Dendritic cell treated with granulocyte-macrophage colony-stimulating factor and Interleukin-4, amounts not matched to agents 40 ng/mL and 50 ng/mL, for 4 days (primary cell): ENCODE data around the gene CPA4.

Experiments used
- H3K27ac Mint-ChIP-seq: one replicate; pipeline ENCODE4 v1.8.0; 2022; ENCODE audit warnings: mild to moderate bottlenecking, mixed read lengths
- H3K27me3 Mint-ChIP-seq: one replicate; pipeline ENCODE4 v1.8.0; 2022; ENCODE audit warnings: mild to moderate bottlenecking, mixed read lengths
- H3K36me3 Mint-ChIP-seq: one replicate; pipeline ENCODE4 v1.8.0; 2022; ENCODE audit warnings: low read depth, mixed read lengths
- H3K4me1 Mint-ChIP-seq: one replicate; pipeline ENCODE4 v1.8.0; 2022; ENCODE audit warnings: low read depth, mixed read lengths
- H3K4me3 Mint-ChIP-seq: one replicate; pipeline ENCODE4 v1.8.0; 2022; ENCODE audit warnings: mild to moderate bottlenecking, moderate library complexity, mixed read lengths
- H3K9me3 Mint-ChIP-seq: one replicate; pipeline ENCODE4 v1.8.0; 2022; ENCODE audit warnings: mixed read lengths
- intact Hi-C: fragments of 100-400 bp; cut with micrococcal nuclease; formaldehyde crosslinking; loops from one replicate; pipeline ENCODE4 v1.15.0; 2022

CPA4 gene

DNA sequence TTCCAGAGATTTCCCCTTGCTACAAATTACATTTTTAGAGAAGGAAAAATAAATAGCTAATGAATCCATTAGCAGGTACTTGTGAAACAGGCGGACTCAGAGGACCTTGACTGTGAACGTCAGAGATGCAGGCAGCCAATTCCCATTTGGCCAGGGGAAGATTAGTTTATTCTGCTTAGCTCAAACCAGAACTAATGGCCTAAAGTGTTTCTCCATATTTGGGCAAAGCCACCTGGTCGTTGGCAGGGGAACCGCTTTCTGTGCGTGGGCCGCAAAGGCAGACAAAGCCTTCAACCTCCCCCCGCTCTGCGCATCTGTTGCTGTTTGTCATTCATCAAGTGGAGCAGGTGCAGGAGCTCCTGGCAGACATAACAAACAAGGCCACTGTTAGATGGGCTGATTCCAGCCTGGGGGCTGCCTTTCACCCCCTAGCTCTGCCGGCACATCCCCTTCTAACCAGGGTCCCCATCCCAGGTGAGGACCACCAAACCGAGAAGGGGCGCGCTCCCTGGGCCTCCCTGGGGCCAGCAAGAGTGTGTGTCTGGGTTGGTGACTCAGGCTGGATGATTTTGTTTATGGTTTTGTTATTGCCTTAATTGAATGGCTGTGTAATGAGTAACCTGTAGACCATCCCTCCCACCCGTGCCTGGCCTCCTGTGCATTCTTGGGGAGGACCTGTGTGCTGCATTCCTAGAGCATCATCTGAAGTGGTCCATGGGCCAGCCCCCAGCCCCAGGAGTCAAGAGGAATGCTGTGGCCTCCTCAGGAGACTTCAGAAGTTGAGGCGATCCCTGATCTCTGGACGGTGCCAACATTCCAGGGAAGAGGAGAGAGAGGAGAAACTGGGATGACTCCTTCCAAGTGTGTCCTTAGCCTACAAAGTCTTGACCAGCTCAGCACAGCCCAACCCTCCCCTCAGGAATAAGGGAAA lies 72.8 kb downstream of the CPA4 start:
- no peak overlapping the region for H3K4me3 Mint-ChIP-seq
- H3K9me3 Mint-ChIP-seq, result peaks cover 3% of the 10 kb centered on the region
- no peak overlapping the region for H3K27ac Mint-ChIP-seq
- no peaks in the 10 kb centered on the region for H3K27me3 Mint-ChIP-seq
- no peaks in the 10 kb centered on the region for H3K36me3 Mint-ChIP-seq
- intact Hi-C loops, result no loop called here
- H3K4me1 Mint-ChIP-seq, result peaks cover 14% of the 10 kb centered on the region

GRCh38 chr7:130366564-130366963 lies 73.6 kb downstream of the CPA4 start:
- no peaks in the 10 kb centered on the region for H3K9me3 Mint-ChIP-seq
- H3K27ac Mint-ChIP-seq, result no peak overlapping the region
- H3K36me3 Mint-ChIP-seq, result no peaks in the 10 kb centered on the region
- intact Hi-C loops, result no loop called here
- H3K4me3 Mint-ChIP-seq, result no peak overlapping the region
- H3K27me3 Mint-ChIP-seq, result no peaks in the 10 kb centered on the region
- peaks cover 14% of the 10 kb centered on the region for H3K4me1 Mint-ChIP-seq

GRCh38 chr7:130367088-130367755 lies 74.3 kb downstream of the CPA4 start:
- Mint-ChIP-seq H3K4me3 (no peak overlapping the region), H3K36me3 (no peaks in the 10 kb centered on the region), H3K9me3 (no peaks in the 10 kb centered on the region), H3K4me1 (peaks cover 14% of the 10 kb centered on the region), H3K27me3 (no peaks in the 10 kb centered on the region), H3K27ac (no peak overlapping the region)
- intact Hi-C loops, result no loop called here

DNA sequence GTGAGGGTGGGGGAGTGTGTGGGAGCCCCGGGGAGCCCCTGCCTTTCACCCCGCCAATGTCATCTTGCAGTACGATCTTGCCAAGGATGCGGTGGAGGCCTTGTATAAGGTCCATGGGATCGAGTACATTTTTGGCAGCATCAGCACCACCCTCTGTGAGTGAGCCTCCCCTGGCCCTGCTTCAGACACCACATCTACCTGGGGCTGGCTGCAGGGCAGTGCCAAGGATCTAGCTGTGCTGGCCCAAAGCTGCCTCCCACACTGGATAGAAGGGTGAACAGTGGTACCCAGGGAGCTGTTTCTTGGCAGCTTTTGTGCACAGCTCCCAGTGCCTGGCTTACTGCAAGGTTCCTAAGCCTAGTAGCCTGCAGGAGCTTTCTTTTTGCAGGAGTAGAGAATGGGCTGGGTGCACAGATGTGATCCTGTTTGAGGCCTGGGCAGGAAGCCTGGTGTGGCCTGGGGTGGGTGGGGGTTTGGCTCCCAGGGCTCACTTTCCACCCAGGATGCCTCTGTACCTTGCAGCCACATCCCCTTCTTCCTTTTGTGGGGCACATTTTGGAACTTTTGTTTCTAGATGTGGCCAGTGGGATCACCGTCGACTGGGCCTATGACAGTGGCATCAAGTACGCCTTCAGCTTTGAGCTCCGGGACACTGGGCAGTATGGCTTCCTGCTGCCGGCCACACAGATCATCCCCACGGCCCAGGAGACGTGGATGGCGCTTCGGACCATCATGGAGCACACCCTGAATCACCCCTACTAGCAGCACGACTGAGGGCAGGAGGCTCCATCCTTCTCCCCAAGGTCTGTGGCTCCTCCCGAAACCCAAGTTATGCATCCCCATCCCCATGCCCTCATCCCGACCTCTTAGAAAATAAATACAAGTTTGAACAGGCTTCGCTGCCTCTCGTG lies 75.1 kb downstream of the CPA4 start:
- intact Hi-C loops, result no loop called here
- H3K4me1 Mint-ChIP-seq, result peaks cover 14% of the 10 kb centered on the region
- no peak overlapping the region for H3K27ac Mint-ChIP-seq
- H3K27me3 Mint-ChIP-seq, result no peaks in the 10 kb centered on the region
- no peaks in the 10 kb centered on the region for H3K9me3 Mint-ChIP-seq
- no peak overlapping the region for H3K4me3 Mint-ChIP-seq
- no peaks in the 10 kb centered on the region for H3K36me3 Mint-ChIP-seq

GRCh38 chr7:130369110-130369711 lies 76.2 kb downstream of the CPA4 start:
- no peaks in the 10 kb centered on the region for H3K27me3 Mint-ChIP-seq
- peak overlapping the region; percentile 22 for H3K4me3 Mint-ChIP-seq
- H3K36me3 Mint-ChIP-seq, result no peaks in the 10 kb centered on the region
- H3K9me3 Mint-ChIP-seq, result no peaks in the 10 kb centered on the region
- peaks cover 14% of the 10 kb centered on the region for H3K4me1 Mint-ChIP-seq
- no peak overlapping the region for H3K27ac Mint-ChIP-seq
- intact Hi-C loops, result no loop called here

DNA sequence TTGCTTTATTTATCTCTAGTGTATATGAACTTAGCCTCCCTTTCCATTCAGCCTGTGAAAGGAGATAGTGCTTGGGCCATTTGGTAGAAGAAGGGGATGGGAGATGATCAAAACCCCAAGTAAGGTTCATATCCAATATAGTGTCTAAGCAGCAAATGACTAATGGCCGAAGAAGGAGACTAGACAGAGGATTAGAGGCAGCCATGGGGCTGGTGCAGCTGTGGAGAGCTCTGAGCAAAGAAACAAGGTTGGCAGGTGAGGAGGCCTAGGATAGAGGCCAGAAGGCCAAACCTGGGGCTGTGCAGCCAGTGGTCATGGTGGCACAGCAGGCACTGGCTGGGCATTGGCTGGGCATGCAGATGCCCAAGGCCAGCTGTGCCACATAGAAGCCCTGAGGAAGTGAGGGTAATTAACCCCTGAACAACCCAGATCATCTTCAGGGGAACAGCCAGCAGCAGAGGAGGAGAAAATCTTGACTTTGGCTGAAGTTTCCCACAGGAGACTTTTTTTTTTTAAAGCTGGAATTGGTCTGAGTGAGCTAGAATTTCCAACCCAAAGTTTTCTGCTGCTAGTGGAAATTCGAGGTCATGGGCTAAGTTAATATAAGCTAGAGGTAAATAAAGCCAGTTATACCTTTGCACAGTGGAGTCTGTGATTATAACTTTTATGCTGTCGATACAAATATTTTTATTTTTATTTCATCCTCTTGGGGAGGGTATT lies 77.0 kb downstream of the CPA4 start:
- H3K27ac Mint-ChIP-seq, result no peak overlapping the region
- H3K9me3 Mint-ChIP-seq, result no peaks in the 10 kb centered on the region
- H3K4me3 Mint-ChIP-seq, result no peak overlapping the region
- intact Hi-C loops, result no loop called here
- H3K4me1 Mint-ChIP-seq, result peaks cover 14% of the 10 kb centered on the region
- no peaks in the 10 kb centered on the region for H3K36me3 Mint-ChIP-seq
- no peaks in the 10 kb centered on the region for H3K27me3 Mint-ChIP-seq

DNA sequence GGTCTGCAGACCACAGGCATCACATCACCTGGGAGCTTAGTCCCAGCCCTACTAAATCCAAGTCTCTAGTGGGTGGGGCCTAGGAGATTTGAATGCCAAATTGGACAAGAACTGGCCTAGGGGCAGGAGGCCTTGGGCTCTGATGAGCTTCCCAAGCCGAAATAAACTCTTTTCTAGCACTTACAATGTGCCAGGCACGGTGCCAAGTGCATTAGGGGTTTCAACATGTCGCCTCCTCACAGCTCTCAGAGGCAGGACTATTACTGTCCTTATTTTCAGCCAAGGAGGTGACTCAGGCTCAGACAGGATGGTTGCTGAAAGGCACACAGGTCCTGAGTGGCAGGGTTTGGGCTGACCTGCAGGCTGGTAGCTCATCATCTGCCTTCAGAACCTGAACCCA lies 78.1 kb downstream of the CPA4 start:
- intact Hi-C loops, result no loop called here
- H3K27me3 Mint-ChIP-seq, result no peaks in the 10 kb centered on the region
- peaks cover 3% of the 10 kb centered on the region for H3K9me3 Mint-ChIP-seq
- H3K4me1 Mint-ChIP-seq, result peaks cover 14% of the 10 kb centered on the region
- no peak overlapping the region for H3K27ac Mint-ChIP-seq
- H3K36me3 Mint-ChIP-seq, result no peaks in the 10 kb centered on the region
- H3K4me3 Mint-ChIP-seq, result no peak overlapping the region

DNA sequence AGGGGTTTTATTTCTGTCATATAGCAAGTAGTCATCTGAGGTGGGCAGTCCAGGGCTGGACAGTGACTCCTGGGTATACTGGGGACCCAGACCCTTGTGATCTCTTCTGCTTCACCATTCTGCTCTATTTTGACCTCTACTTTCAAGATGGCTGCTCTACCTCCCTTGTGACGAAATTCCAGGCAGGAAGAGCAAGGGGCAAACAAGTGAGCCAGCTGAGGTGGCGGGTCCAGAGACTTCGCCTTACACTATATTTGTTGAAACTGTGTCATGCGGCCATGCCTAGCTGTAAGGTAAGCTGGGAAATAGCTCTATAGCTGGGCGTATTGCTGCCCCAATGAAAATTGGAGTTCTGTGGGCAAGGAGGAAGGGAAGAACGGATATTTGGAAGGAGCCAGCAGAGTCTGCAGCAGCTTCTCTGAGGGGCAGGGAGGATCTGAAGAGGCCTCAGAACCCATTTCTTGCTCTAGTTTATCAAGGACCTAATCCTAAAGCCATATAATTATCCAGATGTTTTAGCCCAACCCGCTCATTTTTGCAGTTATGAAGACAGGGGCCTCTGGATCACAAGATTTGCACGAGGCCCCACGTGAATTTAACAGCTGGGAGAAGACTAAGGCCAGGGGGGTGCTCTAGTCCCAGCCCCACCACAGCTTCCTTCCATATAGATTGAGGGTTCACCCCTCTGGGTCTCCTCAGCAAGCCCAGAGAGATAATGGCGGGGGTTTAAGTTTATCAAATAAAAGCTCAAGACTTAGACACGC lies 79.6 kb downstream of the CPA4 start:
- Mint-ChIP-seq H3K4me1 (peaks cover 14% of the 10 kb centered on the region), H3K36me3 (no peaks in the 10 kb centered on the region), H3K27me3 (no peaks in the 10 kb centered on the region), H3K9me3 (peaks cover 12% of the 10 kb centered on the region), H3K4me3 (no peak overlapping the region), H3K27ac (no peak overlapping the region)
- intact Hi-C loops, result no loop called here
